SK-N-SH (cell line): Measurements from ENCODE around the gene MAP3K1. TPM values are rescaled to one million over a fixed set of nuclear protein-coding genes. Genes with fewer than 3 reads are reported as not detected.

Experiments used
- CTCF ChIA-PET: fragments of 300-600, 350-600 bp; formaldehyde crosslinking; extraction: SDS; loops from one replicate; lab custom pipeline; 2021; lab: Yijun Ruan, JAX
- POLR2A ChIA-PET: fragments of 350-600 bp; sonication (Branson Sonifier 250); formaldehyde crosslinking; extraction: SDS; loops from one replicate; lab custom pipeline; 2020; ENCODE audit warnings: antibody characterized with exemption, inconsistent platforms; lab: Yijun Ruan, JAX
- DNase-seq: peaks from one replicate; pipeline ENCODE4 v3.0.0; 2012
- H2AFZ ChIP-seq: fragments of 200-600 bp; sonication (generic); 2 replicates; pipeline ENCODE4 v1.8.1; 2016; ENCODE audit warnings: antibody characterized with exemption, mild to moderate bottlenecking, low read depth
- H3F3A ChIP-seq: fragments of 200-600 bp; sonication (generic); replicated peaks from 2 replicates; pipeline ENCODE3; 2016; ENCODE audit warnings: antibody characterized with exemption, mild to moderate bottlenecking; ENCODE audit not compliant: insufficient read depth
- H3K27ac ChIP-seq, 2 experiments: fragments of 200-500 bp in 1 of 2; fragments of 200-600 bp in 1 of 2; sonication (Bioruptor generic) in 1 of 2; sonication (generic), shearing (Covaris generic) in 1 of 2; 2 replicates each; pipeline versions ENCODE4 v1.5.1 to v1.6.1; 2014 to 2016; ENCODE audit warnings: low read depth in 2 of 2, inconsistent platforms in 1 of 2, low read length in 1 of 2, mild to moderate bottlenecking in 1 of 2, mixed read lengths in 1 of 2
- H3K27me3 ChIP-seq: fragments of 200-600 bp; sonication (generic), shearing (Covaris generic); 2 replicates; pipeline ENCODE4 v1.6.1; 2016; ENCODE audit warnings: mixed run types; ENCODE audit not compliant: insufficient read depth
- H3K36me3 ChIP-seq, 2 experiments: fragments of 200-500 bp in 1 of 2; fragments of 200-600 bp in 1 of 2; sonication (Bioruptor generic) in 1 of 2; sonication (generic) in 1 of 2; replicated peaks in 1 of 2; 2 replicates each; pipeline versions ENCODE3 to v1.5.1; 2014 to 2016; ENCODE audit warnings: low read length in 1 of 2, mild to moderate bottlenecking in 1 of 2; ENCODE audit not compliant: insufficient read depth in 2 of 2, control insufficient read depth in 1 of 2
- H3K4me1 ChIP-seq, 2 experiments: fragments of 200-500 bp in 1 of 2; fragments of 200-600 bp in 1 of 2; sonication (Bioruptor generic) in 1 of 2; sonication (generic), shearing (Covaris generic) in 1 of 2; 2 replicates each; pipeline versions ENCODE4 v1.5.1 to v1.6.1; 2014 to 2016; ENCODE audit warnings: low read depth in 1 of 2, low read length in 1 of 2, mixed run types in 1 of 2; ENCODE audit not compliant: insufficient read depth in 2 of 2, control insufficient read depth in 1 of 2
- H3K4me2 ChIP-seq: fragments of 200-600 bp; sonication (generic), shearing (Covaris generic); 2 replicates; pipeline ENCODE4 v1.6.1; 2017; ENCODE audit warnings: mixed run types
- H3K4me3 ChIP-seq, 2 experiments: fragments of 200-500 bp in 1 of 2; fragments of 200-600 bp in 1 of 2; sonication (Bioruptor generic) in 1 of 2; sonication (generic), shearing (Covaris generic) in 1 of 2; 2 replicates each; pipeline versions ENCODE4 v1.5.1 to v1.8.1; 2014 to 2016; ENCODE audit warnings: low read depth in 2 of 2, inconsistent platforms in 1 of 2, low read length in 1 of 2, mild to moderate bottlenecking in 1 of 2, mixed read lengths in 1 of 2, moderate library complexity in 1 of 2
- H3K79me2 ChIP-seq: fragments of 200-600 bp; sonication (generic); 2 replicates; pipeline ENCODE4 v1.8.1; 2017; ENCODE audit warnings: mild to moderate bottlenecking; ENCODE audit not compliant: insufficient read depth
- H3K9ac ChIP-seq: fragments of 200-600 bp; sonication (generic); 2 replicates; pipeline ENCODE4 v1.6.1; 2017; ENCODE audit warnings: mixed run types
- H3K9me2 ChIP-seq: fragments of 200-600 bp; sonication (generic); 2 replicates; pipeline ENCODE4 v1.6.1; 2017; ENCODE audit warnings: mixed run types
- H3K9me3 ChIP-seq: fragments of 200-600 bp; sonication (generic); 2 replicates; pipeline ENCODE4 v1.6.1; 2017; ENCODE audit warnings: mixed run types, mild to moderate bottlenecking, moderate library complexity
- H4K20me1 ChIP-seq: fragments of 200-600 bp; sonication (generic); 2 replicates; pipeline ENCODE4 v1.6.1; 2017; ENCODE audit warnings: mild to moderate bottlenecking, mixed run types; ENCODE audit not compliant: insufficient read depth
- CHD2 ChIP-seq: fragments of 150-350 bp; IDR thresholded peaks from 2 replicates; pipeline ENCODE4 v1.6.1; 2018; ENCODE audit warnings: low read length; ENCODE audit not compliant: partially characterized antibody
- CTCF ChIP-seq: fragments of 200-600 bp; sonication (generic); IDR thresholded peaks from 2 replicates; pipeline ENCODE4 v1.6.1; 2017; ENCODE audit warnings: antibody characterized with exemption, mild to moderate bottlenecking, moderate library complexity
- EZH2phosphoT487 ChIP-seq: fragments of 200-600 bp; sonication (generic); IDR thresholded peaks from 2 replicates; pipeline ENCODE4 v1.6.1; 2017; ENCODE audit warnings: low read depth, mixed run types, mild to moderate bottlenecking, antibody characterized with exemption, moderate library complexity, borderline replicate concordance
- FOSL2 ChIP-seq: IDR thresholded peaks from 2 replicates; pipeline ENCODE4 v1.4.0; 2012; ENCODE audit warnings: low read depth, mild to moderate bottlenecking, moderate library complexity, borderline replicate concordance
- FOXJ3 ChIP-seq: sonication (generic); formaldehyde crosslinking; IDR thresholded peaks from 2 replicates; pipeline ENCODE4 v1.5.1; 2020; ENCODE audit warnings: mild to moderate bottlenecking, missing genetic modification reagents
- GABPA ChIP-seq: IDR thresholded peaks from 2 replicates; pipeline ENCODE4 v1.4.0; 2012; ENCODE audit warnings: low read depth, mild to moderate bottlenecking
- GATA2 ChIP-seq: sonication (generic); formaldehyde crosslinking; IDR thresholded peaks from 2 replicates; pipeline ENCODE4 v1.5.0; 2020; ENCODE audit warnings: mild to moderate bottlenecking, missing genetic modification reagents
- MAX ChIP-seq: IDR thresholded peaks from 2 replicates; pipeline ENCODE4 v1.4.0; 2012; ENCODE audit warnings: low read depth
- MEF2A ChIP-seq: IDR thresholded peaks from 2 replicates; pipeline ENCODE4 v1.4.0; 2012; ENCODE audit warnings: low read depth, borderline replicate concordance
- NRF1 ChIP-seq: IDR thresholded peaks from 2 replicates; pipeline ENCODE4 v1.6.1; 2012; ENCODE audit warnings: low read depth, mild to moderate bottlenecking, low read length
- POLR2AphosphoS5 ChIP-seq: IDR thresholded peaks from 2 replicates; pipeline ENCODE4 v1.6.1; 2012; ENCODE audit warnings: low read depth, low read length
- REST ChIP-seq: IDR thresholded peaks from 2 replicates; pipeline ENCODE4 v1.6.1; 2012; ENCODE audit warnings: mild to moderate bottlenecking, low read depth, low read length, moderate library complexity
- RFX5 ChIP-seq: IDR thresholded peaks from 2 replicates; pipeline ENCODE4 v1.6.1; 2012; ENCODE audit warnings: mild to moderate bottlenecking, improper control_type of control experiment, low read length
- RXRA ChIP-seq: IDR thresholded peaks from 2 replicates; pipeline ENCODE4 v1.4.0; 2012; ENCODE audit warnings: low read depth, mild to moderate bottlenecking, borderline replicate concordance
- TAF1 ChIP-seq: IDR thresholded peaks from 2 replicates; pipeline ENCODE4 v1.6.1; 2012; ENCODE audit warnings: low read depth, mild to moderate bottlenecking, low read length, moderate library complexity, borderline replicate concordance
- USF1 ChIP-seq: IDR thresholded peaks from 2 replicates; pipeline ENCODE4 v1.4.0; 2012; ENCODE audit warnings: low read depth, borderline replicate concordance
- USF2 ChIP-seq: fragments of 150-350 bp; IDR thresholded peaks from 2 replicates; pipeline ENCODE4 v1.6.1; 2017; ENCODE audit warnings: antibody characterized with exemption, low read length, low read depth, borderline replicate concordance
- WGBS: methylation state at CpG from one replicate; pipeline ENCODE4 v1.1.6; 2017; ENCODE audit warnings: low lambda C conversion rate; 5-methylcytosine and 5-hydroxymethylcytosine counted together
- polyA plus RNA-seq, 3 experiments: library from polyadenylated mRNA; depleted of rRNA; stranded (reverse); fragments of >200 nt; gene quantifications; 2 replicates each; pipeline ENCODE4 v1.2.3, GENCODE V29; 2012

The MAP3K1 gene
- polyA plus RNA-seq, 1 of the 3 experiments (the other 2 are of a cell fraction), result 2.2 TPM

GRCh38 chr5:56908942-56909293, 93.6 kb downstream of the MAP3K1 start:
- peak overlapping the region; percentile 95 to 98 for H3K27ac ChIP-seq

GRCh38 chr5:56909294-56910209, 94.2 kb downstream of the MAP3K1 start, which contains the start of gene SETD9:
Gene SETD9 (plus strand): TSS chr5:56909596. CDS start chr5:56909646, 50 bp downstream.
- Histone ChIP-seq H3K9ac (peak within 1 kb of the TSS; percentile 91), H3K4me1 (peaks cover 0 to 10% of the 10 kb centered on the region in 2 experiments; a peak in 2 of 4 replicates), H3K4me3 (peak within 1 kb of the TSS; percentile 77 to 82), H4K20me1 (no peaks in the 10 kb centered on the region), H3K27ac (peak within 1 kb of the TSS; percentile 95 to 98), H3K36me3 (peaks cover 5 to 12% of the 10 kb centered on the region in 2 experiments), H3F3A (peaks cover 3% of the 10 kb centered on the region), H3K79me2 (peaks cover 15% of the 10 kb centered on the region; the same call in 1 of the 2 replicates), H3K4me2 (peak within 1 kb of the TSS; percentile 93), H3K27me3 (no peaks in the 10 kb centered on the region), H3K9me2 (no peaks in the 10 kb centered on the region), H3K9me3 (no peaks in the 10 kb centered on the region), H2AFZ (peak within 1 kb of the TSS; percentile 94)
- peak; percentile 98 for DNase-seq
- ChIA-PET POLR2A (interaction anchor here (0.8 to 2.6 kb wide), 9 partner anchors 9 to 639 kb away, joined by 3 to 14 read pairs (median 3); partner anchors contain the start of gene GPBP1), CTCF (interaction anchor here (0.8 to 1.9 kb wide), 6 partner anchors 54 to 645 kb away, joined by 3 to 6 read pairs (median 4); no protein-coding TSS in a partner anchor)
- WGBS, result under 1% methylated on average over 28 of the region's 84 CpGs
- no peak for TF ChIP-seq CTCF
- TF ChIP-seq GABPA, result peak; percentile 37; the same call in 1 of the 2 replicates
- no peak; the same call in 1 of the 2 replicates for TF ChIP-seq MAX
- TF ChIP-seq EZH2phosphoT487, result no peak
- TF ChIP-seq FOSL2, result no peak
- TF ChIP-seq RXRA, result no peak; the same call in 1 of the 2 replicates
- TF ChIP-seq USF1, result no peak; the same call in 1 of the 2 replicates
- TF ChIP-seq RFX5, result no peak
- TF ChIP-seq FOXJ3 (CRISPR knock-in tag), result 0 out of 2 replicates have a peak, but pooled peaks have one; percentile 20
- TF ChIP-seq REST, result peak; percentile 54; the same call in 1 of the 2 replicates
- TF ChIP-seq POLR2AphosphoS5, result peak; percentile 96
- no peak for TF ChIP-seq USF2
- TF ChIP-seq NRF1, result no peak
- no peak for TF ChIP-seq MEF2A
- no peak for TF ChIP-seq GATA2 (CRISPR knock-in tag)

More at GRCh38 chr5:56908942-56909293, 93.6 kb downstream of the MAP3K1 start:
- TF ChIP-seq CHD2 (no peak), TAF1 (peak; percentile 21; the same call in 1 of the 2 replicates)
- no peaks in the 10 kb centered on the region for H3K9me3 ChIP-seq
- H3K9ac ChIP-seq, result peak overlapping the region; percentile 90
- peaks cover 15% of the 10 kb centered on the region; the same call in 1 of the 2 replicates for H3K79me2 ChIP-seq
- peak overlapping the region; percentile 78 for H3K4me2 ChIP-seq
- H3F3A ChIP-seq, result peaks cover 3% of the 10 kb centered on the region
- no peaks in the 10 kb centered on the region for H4K20me1 ChIP-seq
- H2AFZ ChIP-seq, result peak overlapping the region; percentile 94
- DNase-seq, result no peak
- no peaks in the 10 kb centered on the region for H3K9me2 ChIP-seq
- POLR2A ChIA-PET, result interaction anchor here (0.9 to 2.6 kb wide), 4 partner anchors 12 to 265 kb away, joined by 3 to 14 read pairs (median 4); partner anchors contain the start of gene GPBP1
- H3K36me3 ChIP-seq, result peaks cover 2 to 11% of the 10 kb centered on the region in 2 experiments
- 7% methylated on average over 13 of the region's 19 CpGs for WGBS
- peak overlapping the region; percentile 77 to 82 for H3K4me3 ChIP-seq
- H3K4me1 ChIP-seq, result peaks cover 0 to 10% of the 10 kb centered on the region in 2 experiments; a peak in 2 of 4 replicates
- CTCF ChIA-PET, result interaction anchor here (0.8 to 1.5 kb wide), 3 partner anchors 311 to 645 kb away, joined by 3 to 4 read pairs (median 4); no protein-coding TSS in a partner anchor
- H3K27me3 ChIP-seq, result no peaks in the 10 kb centered on the region
